Head of caudate nucleus (tissue), 42 donors: ENCODE data around the gene SLC7A7.
"Not testable (repeated sequence)": the region's sequence is repeated elsewhere in the genome, so short reads cannot be mapped to it uniquely, and the experiment has no call there.

ENCODE experiments used
- DNase-seq, 42 donors: peaks; one replicate each; pipeline versions ENCODE4 v3.0.0 to v3.0.0-alpha.2; 2020 to 2021; ENCODE audit warnings: mixed read lengths in 7 of 42
- intact Hi-C: fragments of 100-400 bp; cut with DNase I; formaldehyde crosslinking; loops from one replicate; pipeline ENCODE4 v1.15.0; 2022

The SLC7A7 gene

DNA sequence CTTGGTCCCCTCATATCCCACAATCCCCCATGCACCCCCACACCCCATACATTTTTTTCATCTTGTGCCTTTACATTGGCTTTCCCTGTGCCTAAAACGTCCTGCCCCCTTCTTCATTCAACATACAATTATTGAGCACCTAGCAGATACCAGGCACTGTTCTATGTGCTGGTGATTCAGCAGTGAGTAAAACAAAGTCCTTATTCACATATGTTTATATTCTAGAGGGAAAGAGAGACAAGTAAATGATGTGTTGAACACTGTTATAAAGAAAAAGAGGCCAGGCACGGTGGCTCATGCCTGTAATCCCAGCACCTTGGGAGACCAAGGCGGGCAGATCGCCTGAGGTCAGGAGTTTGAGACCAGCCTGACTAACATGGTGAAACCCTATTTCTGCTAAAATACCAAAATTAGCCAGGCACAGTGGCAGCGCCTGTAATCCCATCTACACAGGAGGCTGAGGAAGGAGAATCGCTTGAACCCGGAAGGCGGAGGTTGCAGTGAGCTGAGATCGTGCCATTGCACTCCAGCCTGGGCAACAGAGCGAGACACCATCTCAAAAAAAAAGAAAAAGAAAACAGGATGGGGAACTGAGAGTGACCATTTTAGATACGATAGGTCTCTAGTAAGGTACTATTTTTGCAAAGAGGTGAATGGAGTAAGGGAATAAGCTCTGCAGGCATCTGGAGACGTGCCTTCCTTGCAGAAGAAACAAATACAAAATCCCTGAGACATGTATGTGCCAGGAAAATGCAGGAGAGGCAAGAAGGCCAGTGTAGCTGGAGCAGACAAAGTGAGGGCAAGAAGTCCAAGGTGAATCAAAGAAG lies 12.2 kb downstream of the SLC7A7 start:
- no peak for DNase-seq
- intact Hi-C loops = no loop called here

GRCh38 chr14:22801716-22802115 lies 13.5 kb downstream of the SLC7A7 start:
- DNase-seq = peak in 3 of 42 donors; percentile 18 to 43 (median 20)

DNA sequence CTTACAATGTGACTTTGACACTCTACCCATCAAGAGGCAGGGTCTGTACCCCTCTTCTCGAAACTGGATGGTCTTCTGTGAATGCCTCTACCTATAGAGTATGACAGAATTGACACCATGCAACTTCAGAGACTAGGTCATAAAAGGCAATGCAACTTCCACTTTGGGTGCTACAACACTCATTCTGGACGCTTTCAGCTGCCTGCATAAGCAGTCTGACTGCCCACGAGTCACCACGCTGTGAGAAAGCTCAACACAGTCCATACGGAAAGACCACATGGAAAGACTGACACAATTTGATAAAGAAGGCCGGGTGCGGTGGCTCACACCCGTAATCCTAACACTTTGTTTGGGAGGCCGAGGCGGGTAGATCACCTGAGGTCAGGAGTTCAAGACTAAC lies 14.9 kb downstream of the SLC7A7 start:
- no peak for DNase-seq
- intact Hi-C loops = no loop called here

More at GRCh38 chr14:22801716-22802115, 13.5 kb downstream of the SLC7A7 start:
- intact Hi-C loops = no loop called here

DNA sequence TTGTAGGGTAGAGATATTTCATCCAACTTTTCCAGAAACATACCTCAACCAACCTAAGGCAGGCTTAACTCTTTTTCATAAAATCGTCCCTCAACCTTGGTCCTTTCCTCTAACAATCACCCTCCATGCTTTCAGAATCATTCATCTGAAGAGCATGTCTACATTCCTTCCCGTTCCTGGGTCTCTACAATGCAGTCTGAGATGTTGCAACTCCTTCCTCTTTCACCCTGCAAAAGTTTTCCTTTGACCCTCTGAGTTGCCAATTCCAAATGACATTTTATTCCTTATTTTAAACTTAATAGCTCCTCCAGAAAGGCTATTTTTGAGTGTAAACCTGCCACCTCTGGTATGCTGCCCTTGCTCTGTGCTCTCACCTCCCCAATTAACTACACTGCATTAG lies 16.7 kb downstream of the SLC7A7 start:
- no peak for DNase-seq
- intact Hi-C loops = no loop called here

GRCh38 chr14:22797017-22797917 lies 18.0 kb downstream of the SLC7A7 start:
- no peak for DNase-seq
- intact Hi-C loops = no loop called here

DNA sequence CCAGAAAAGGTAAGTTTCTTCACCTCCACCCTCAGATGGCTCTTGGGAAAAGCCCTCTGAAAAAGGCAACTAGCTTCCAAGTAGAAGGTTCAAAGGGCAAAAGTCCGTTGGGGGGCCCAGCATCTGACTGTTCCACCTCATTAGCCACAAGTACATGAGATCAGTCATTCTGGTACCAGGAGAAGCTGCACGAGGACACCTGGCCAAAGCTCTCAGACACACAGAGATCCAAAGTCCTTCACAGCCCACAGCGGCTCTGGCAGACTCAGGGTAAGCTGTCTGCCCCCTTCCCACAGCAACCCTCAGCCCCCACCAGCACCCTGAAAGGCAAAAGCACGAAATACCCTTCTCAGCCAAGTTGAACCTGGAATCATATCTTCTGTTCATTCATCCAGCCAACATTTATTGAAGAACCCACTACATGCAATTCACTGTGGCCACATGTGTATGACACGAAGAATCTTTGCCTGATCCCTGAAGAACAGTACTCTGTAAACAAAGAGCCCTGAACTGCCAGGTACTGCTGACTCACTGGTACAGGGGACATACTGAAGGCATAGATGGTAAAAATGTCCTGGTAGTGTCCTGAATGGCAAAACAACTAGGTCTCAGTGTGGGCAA lies 19.0 kb downstream of the SLC7A7 start:
- no peak for DNase-seq
- intact Hi-C loops = no loop called here

GRCh38 chr14:22794551-22794951 lies 20.7 kb downstream of the SLC7A7 start:
- DNase-seq = no peak
- intact Hi-C loops = no loop called here

- DNase-seq = no peak
- intact Hi-C loops = no loop called here
Measured at GRCh38 chr14:22793976-22794375, 21.3 kb downstream of the SLC7A7 start.

DNA sequence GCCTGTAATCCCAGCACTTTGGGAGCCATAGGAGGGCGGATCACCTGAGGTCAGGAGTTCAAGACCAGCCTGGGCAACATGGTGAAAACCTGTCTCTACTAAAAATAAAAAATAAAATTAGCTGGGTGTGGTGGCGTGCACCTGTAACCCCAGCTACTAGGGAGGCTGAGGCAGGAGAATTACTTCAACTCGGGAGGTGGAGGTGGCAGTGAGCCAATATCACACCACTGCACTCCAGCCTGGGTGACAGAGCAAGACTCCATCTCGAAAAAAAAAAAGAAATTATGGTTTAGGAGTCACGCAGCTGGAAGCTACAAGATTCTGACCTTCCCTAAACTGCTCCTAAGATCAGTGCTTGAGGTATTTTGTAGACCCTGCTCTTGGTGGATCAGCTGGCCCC lies 21.7 kb downstream of the SLC7A7 start:
- DNase-seq, intact Hi-C loops: not testable (repeated sequence)

- no peak for DNase-seq
- intact Hi-C loops = no loop called here
Measured at GRCh38 chr14:22792158-22792557, 23.1 kb downstream of the SLC7A7 start.

DNA sequence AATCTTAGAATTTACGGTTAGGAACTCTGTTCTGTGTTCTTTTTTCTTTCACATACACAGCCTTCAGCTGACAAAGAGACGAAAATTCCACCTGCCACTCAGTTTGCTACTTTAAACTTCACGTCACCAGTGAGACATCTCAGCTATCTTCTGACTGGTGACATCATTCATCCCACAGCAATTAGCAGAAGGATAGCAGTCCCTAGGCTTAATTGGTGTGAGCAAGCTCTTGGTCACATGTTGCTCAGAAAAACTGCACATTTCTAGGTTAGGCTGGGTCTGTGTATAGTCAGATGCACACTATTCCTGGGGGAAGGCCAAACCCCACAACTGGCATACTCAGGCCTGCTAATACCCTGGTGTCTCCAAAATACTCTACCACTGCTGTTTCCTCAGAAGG lies 23.9 kb downstream of the SLC7A7 start:
- intact Hi-C loops = no loop called here
- DNase-seq = no peak

DNA sequence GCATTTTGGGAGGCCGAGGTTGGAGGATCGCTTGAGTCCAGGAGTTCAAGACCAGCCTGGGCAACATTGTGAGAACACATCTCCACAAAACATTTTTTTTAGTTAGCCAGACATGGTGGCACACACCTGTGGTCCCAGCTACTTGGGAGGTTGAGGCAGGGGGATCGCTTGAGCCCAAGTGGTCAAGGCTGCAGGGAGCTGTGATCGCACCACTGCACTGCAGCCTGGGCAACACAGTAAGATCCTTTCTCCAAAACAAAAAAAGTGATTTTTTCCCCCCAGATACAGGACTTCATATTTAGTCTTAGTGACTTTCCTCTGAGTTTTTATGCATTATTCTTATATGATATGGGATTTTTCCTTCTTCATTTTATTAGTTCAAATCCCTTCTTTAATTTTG lies 28.6 kb downstream of the SLC7A7 start:
- no peak for DNase-seq
- intact Hi-C loops = no loop called here

- no peak for DNase-seq
- intact Hi-C loops = no loop called here
Measured at GRCh38 chr14:22781301-22781991, 33.8 kb downstream of the SLC7A7 start.

DNA sequence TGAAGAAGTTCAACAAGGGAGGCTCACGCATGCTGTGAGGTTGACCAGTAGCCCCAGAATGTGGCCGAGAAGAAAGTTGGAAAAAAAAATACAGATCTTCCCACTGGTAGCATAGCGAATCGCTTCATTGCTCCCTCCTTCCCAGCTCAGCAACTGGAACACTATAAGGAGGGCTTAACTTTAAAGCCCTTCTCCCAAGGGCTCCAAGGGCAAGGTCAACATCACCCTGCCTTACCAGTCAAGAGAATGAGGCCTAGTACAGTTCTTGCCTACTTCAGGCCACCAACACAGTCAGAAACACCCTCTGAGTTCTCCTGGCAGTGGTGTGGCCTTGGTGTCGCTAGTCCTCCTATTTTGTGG lies 34.3 kb downstream of the SLC7A7 start:
- intact Hi-C loops = no loop called here

GRCh38 chr14:22780105-22780679 lies 35.0 kb downstream of the SLC7A7 start:
- DNase-seq = peak in 1 of 42 donors; percentile 22
- intact Hi-C loops = no loop called here

More for the DNA sequence above, 34.3 kb downstream of the SLC7A7 start:
- no peak for DNase-seq

DNA sequence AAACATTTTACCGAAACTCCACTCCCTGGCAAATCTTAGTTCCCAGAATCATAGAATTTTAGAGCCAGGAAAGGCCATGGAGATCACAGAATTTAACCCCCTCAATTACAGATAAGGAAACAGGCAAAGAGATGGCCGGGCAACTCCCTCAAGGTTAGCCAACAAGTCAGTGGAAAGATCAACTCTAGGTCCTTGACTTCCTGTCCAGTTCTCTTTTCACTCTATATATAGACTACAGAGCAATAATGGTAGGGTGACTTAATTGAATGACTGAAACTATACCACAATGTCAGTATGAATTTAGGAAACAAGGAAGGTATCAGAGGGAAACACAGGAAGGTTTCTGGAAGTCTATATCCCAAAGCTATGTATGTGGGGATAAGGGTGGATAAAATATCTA lies 37.2 kb downstream of the SLC7A7 start:
- intact Hi-C loops = no loop called here

GRCh38 chr14:22776849-22777248 lies 38.4 kb downstream of the SLC7A7 start:
- DNase-seq, intact Hi-C loops: not testable (repeated sequence)

More for the DNA sequence above, 37.2 kb downstream of the SLC7A7 start:
- no peak for DNase-seq

GRCh38 chr14:22776215-22776614 lies 39.0 kb downstream of the SLC7A7 start:
- intact Hi-C loops = no loop called here
- DNase-seq = no peak
